IgD-negative memory B cell (primary cell): ENCODE data around the gene ALG9. TPM values are rescaled to one million over a fixed set of nuclear protein-coding genes. Genes with fewer than 3 reads are reported as not detected.
"Not testable (repeated sequence)": the region's sequence is repeated elsewhere in the genome, so short reads cannot be mapped to it uniquely, and the experiment has no call there.

ENCODE experiments used
- H3K27ac Mint-ChIP-seq, 3 donors: one replicate each; pipeline ENCODE4 v1.8.0; 2020 to 2022; ENCODE audit warnings: mild to moderate bottlenecking in 3 of 3, mixed read lengths in 3 of 3, moderate library complexity in 1 of 3
- H3K27me3 Mint-ChIP-seq: one replicate; pipeline ENCODE4 v1.8.0; 2021; ENCODE audit warnings: mixed read lengths
- H3K36me3 Mint-ChIP-seq: one replicate; pipeline ENCODE4 v1.8.0; 2020; ENCODE audit warnings: mild to moderate bottlenecking, mixed read lengths
- H3K4me1 Mint-ChIP-seq, 3 donors: one replicate each; pipeline ENCODE4 v1.8.0; 2020 to 2022; ENCODE audit warnings: mixed read lengths in 3 of 3, mild to moderate bottlenecking in 1 of 3
- H3K4me3 Mint-ChIP-seq, 4 donors: one replicate each; pipeline ENCODE4 v1.8.0; 2020 to 2022; ENCODE audit warnings: mild to moderate bottlenecking in 4 of 4, mixed read lengths in 4 of 4, moderate library complexity in 3 of 4
- H3K9me3 Mint-ChIP-seq, 3 donors: one replicate each; pipeline ENCODE4 v1.8.0; 2020 to 2021; ENCODE audit warnings: mixed read lengths in 3 of 3, mild to moderate bottlenecking in 1 of 3
- polyA plus RNA-seq: library from polyadenylated mRNA; unstranded; fragments of 300-500 nt; fragmentation: Illumina TruSeq; gene quantifications from one replicate; pipeline ENCODE4 v1.2.3, GENCODE V29; 2021

The ALG9 gene
- polyA plus RNA-seq, 1 donor from 2014 or later, result 13.6 TPM

GRCh38 chr11:111784311-111784710 is 87.1 kb downstream of the ALG9 start:
- not testable (repeated sequence) for H3K36me3 Mint-ChIP-seq, H3K4me1 Mint-ChIP-seq, H3K27me3 Mint-ChIP-seq, H3K9me3 Mint-ChIP-seq, H3K27ac Mint-ChIP-seq
- H3K4me3 Mint-ChIP-seq, result peak overlapping the region in 1 of 4 donors; percentile 49

GRCh38 chr11:111782109-111782741 is 89.2 kb downstream of the ALG9 start:
- peaks cover 2 to 7% (median 4%) of the 10 kb centered on the region in 3 donors for H3K4me1 Mint-ChIP-seq
- peaks cover 6% of the 10 kb centered on the region for H3K36me3 Mint-ChIP-seq
- H3K9me3 Mint-ChIP-seq, result no peaks in the 10 kb centered on the region
- H3K27me3 Mint-ChIP-seq, result no peaks in the 10 kb centered on the region
- H3K27ac Mint-ChIP-seq, result no peak overlapping the region
- no peak overlapping the region for H3K4me3 Mint-ChIP-seq

DNA sequence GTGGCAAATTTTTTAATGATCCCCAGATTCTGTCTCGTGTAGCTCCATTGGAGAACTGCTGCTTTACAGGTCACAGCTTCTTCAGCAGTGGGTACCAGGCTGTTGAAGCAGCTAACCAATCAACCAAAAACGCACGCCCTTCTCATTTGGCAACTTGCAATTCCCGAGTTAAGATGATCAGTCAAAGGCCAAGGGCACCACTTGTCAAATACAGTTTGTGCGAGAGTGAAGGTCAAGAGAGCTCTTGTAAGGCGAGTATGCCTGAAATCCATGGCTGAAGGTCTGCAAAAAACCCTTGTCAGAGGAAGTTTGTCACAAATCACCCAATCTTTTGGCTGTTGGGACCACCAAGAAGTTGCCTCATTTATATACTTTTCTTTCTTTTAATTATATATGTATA is 92.3 kb downstream of the ALG9 start:
- H3K9me3 Mint-ChIP-seq, result no peaks in the 10 kb centered on the region
- H3K4me1 Mint-ChIP-seq, result peaks cover 13 to 25% (median 17%) of the 10 kb centered on the region in 3 donors
- no peaks in the 10 kb centered on the region for H3K27me3 Mint-ChIP-seq
- no peak overlapping the region for H3K4me3 Mint-ChIP-seq
- H3K27ac Mint-ChIP-seq, result no peak overlapping the region
- H3K36me3 Mint-ChIP-seq, result no peaks in the 10 kb centered on the region

DNA sequence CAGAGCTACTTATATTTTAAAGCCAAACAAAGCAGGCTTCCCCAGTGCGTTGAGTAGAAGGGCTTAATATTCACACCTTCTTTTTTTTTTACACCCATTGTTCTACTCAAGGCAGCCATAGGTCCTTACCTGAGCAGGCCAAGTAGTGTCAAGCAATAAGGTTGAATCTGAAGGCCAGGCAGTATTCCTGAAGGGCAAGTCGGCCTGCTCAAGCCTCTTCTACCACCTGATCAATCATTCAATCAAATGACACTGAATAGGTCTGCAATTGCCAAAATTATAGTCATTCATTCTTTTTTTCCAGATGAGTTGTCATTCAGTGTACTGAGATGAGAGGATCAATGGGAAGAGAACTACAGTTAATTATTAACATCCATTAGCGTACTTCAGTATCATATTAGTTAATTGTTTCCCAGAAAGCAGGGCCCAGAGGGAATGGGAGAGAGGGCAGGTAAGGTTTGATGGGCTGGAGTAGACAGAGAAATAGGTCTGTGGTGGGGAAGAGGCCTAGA is 93.3 kb downstream of the ALG9 start:
- Mint-ChIP-seq H3K27me3 (no peaks in the 10 kb centered on the region), H3K4me3 (no peak overlapping the region), H3K9me3 (no peaks in the 10 kb centered on the region), H3K36me3 (no peaks in the 10 kb centered on the region), H3K4me1 (peaks cover 13 to 25% (median 17%) of the 10 kb centered on the region in 3 donors), H3K27ac (no peak overlapping the region)

DNA sequence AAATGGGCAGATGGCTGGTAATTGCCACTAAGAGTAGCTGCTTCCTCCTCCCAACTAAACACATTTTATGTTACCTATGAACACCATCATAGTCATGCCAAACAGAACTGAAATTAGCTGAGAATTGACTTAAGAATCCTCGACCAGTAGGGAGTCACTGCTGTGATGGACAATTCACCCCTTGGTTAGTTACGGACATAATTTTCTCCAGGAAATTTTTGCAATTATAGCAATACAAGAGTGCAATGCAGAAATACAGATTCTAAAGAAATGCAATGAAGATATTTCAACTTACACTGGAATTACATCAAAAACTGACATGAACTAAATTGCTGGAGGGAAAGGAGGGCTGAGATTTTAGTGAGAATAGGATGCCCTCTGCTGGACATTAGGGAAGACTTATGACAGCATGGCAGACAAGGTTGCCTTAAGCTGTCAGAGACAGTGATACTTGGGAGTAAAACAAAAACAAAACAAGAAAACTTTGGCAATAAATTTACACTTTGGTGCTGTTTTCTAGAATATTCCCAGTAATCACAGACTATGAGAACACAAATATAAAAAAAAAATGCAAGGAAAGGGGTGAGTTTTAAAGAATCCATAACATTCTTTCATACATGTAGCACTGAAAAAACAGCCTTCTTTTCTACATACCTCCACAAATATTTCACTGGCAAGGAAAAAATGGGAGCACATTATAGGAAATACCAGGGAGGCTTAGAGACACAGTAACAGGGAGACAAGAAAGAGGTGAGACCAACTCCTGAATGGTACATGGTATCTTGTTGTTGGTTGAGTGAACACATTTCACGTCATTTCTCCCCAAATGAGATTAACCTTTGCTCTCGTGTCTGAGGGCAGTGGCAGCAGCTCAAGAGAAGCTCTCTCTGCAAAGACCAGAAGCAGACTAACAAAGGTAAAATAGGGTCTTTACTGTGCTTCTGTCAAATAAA is 94.0 kb downstream of the ALG9 start:
- H3K9me3 Mint-ChIP-seq, result no peaks in the 10 kb centered on the region
- peak overlapping the region in 2 of 4 donors; percentile 30 to 59 for H3K4me3 Mint-ChIP-seq
- H3K27ac Mint-ChIP-seq, result peak overlapping the region; percentile 69 to 96 (median 94)
- no peaks in the 10 kb centered on the region for H3K36me3 Mint-ChIP-seq
- no peaks in the 10 kb centered on the region for H3K27me3 Mint-ChIP-seq
- H3K4me1 Mint-ChIP-seq, result peaks cover 13 to 25% (median 17%) of the 10 kb centered on the region in 3 donors

GRCh38 chr11:111776398-111777093 is 94.8 kb downstream of the ALG9 start:
- Mint-ChIP-seq H3K4me3 (peak overlapping the region; percentile 30 to 86 (median 73)), H3K27ac (peak overlapping the region; percentile 69 to 96 (median 94))

DNA sequence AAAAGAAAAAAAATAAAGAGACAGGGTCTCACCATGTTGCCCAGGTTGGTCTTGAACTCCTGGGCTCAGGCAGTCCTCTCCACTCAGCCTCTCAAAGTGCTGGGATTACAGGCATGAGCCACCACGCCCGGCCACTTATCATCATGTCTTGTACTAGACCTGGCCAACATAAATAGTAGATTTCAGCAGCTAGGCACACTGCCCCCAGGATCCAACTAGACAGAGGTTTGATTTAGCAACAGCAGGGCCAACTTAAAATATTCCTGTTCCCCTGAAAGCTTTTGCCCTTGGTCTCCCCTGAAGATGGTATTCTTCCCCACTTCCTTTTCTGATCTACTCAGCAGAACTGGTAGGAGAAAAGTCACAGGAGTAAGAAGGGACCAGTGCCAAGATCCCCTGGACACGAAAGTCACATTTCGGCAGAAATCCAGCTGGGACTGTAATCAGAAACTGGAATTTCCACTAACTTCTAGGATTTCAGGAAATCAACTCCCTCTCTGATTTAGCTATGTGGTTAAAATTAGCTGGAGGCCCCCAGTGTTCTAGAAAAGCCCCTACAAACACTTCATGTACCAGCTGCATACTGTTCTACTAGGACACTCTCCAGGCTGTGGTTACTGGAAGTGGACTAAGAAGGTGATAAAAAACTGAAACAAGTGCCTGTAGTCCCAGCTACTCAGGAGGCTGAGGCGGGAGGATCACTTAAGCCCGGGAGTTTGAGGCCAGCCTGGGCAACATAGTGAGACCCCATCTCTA is 96.2 kb downstream of the ALG9 start:
- Mint-ChIP-seq H3K27ac (peak overlapping the region in 1 of 3 donors; percentile 89), H3K36me3 (peaks cover 2% of the 10 kb centered on the region), H3K4me1 (peaks cover 13 to 25% (median 17%) of the 10 kb centered on the region in 3 donors), H3K27me3 (no peaks in the 10 kb centered on the region), H3K4me3 (peak overlapping the region in 1 of 4 donors; percentile 36), H3K9me3 (no peaks in the 10 kb centered on the region)

More at GRCh38 chr11:111776398-111777093, 94.8 kb downstream of the ALG9 start:
- H3K9me3 Mint-ChIP-seq, result no peaks in the 10 kb centered on the region
- no peaks in the 10 kb centered on the region for H3K36me3 Mint-ChIP-seq
- peaks cover 13 to 25% (median 17%) of the 10 kb centered on the region in 3 donors for H3K4me1 Mint-ChIP-seq
- no peaks in the 10 kb centered on the region for H3K27me3 Mint-ChIP-seq

GRCh38 chr11:111772535-111772934 is 98.8 kb downstream of the ALG9 start:
- Mint-ChIP-seq H3K27me3 (no peaks in the 10 kb centered on the region), H3K27ac (no peak overlapping the region), H3K36me3 (peaks cover 2% of the 10 kb centered on the region), H3K4me3 (no peak overlapping the region), H3K9me3 (no peaks in the 10 kb centered on the region), H3K4me1 (peaks cover 13 to 21% (median 17%) of the 10 kb centered on the region in 3 donors)

GRCh38 chr11:111771205-111771604 is 100.2 kb downstream of the ALG9 start:
- Mint-ChIP-seq H3K4me3 (peak overlapping the region in 1 of 4 donors; percentile 82), H3K4me1 (peaks cover 8 to 15% (median 8%) of the 10 kb centered on the region in 3 donors)
- H3K27ac Mint-ChIP-seq, H3K27me3 Mint-ChIP-seq, H3K9me3 Mint-ChIP-seq, H3K36me3 Mint-ChIP-seq: not testable (repeated sequence)

GRCh38 chr11:111770581-111771134 is 100.7 kb downstream of the ALG9 start:
- Mint-ChIP-seq H3K27ac (peak overlapping the region in 1 of 3 donors; percentile 39), H3K27me3 (no peaks in the 10 kb centered on the region), H3K36me3 (peaks cover 2% of the 10 kb centered on the region), H3K4me3 (peak overlapping the region in 1 of 4 donors; percentile 82), H3K4me1 (peaks cover 5 to 10% (median 8%) of the 10 kb centered on the region in 3 donors), H3K9me3 (no peaks in the 10 kb centered on the region)

DNA sequence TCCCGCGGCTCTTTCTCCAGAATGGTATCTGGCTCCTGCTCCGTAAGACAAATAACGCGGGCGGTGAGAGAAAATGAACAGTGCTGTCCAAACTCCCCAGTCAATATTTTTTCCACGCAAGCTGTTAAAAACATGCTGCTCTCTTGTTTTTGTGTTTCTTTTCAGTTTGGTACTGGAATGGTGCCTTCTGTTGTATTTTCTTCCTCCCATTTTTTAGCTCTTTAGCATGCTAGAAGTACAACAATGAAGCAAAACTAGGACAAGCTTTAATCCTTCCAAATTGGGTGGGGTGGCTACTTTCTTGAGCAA is 104.6 kb downstream of the ALG9 start:
- peak overlapping the region; percentile 89 to 100 (median 100) for H3K4me3 Mint-ChIP-seq
- H3K9me3 Mint-ChIP-seq, result no peaks in the 10 kb centered on the region

DNA sequence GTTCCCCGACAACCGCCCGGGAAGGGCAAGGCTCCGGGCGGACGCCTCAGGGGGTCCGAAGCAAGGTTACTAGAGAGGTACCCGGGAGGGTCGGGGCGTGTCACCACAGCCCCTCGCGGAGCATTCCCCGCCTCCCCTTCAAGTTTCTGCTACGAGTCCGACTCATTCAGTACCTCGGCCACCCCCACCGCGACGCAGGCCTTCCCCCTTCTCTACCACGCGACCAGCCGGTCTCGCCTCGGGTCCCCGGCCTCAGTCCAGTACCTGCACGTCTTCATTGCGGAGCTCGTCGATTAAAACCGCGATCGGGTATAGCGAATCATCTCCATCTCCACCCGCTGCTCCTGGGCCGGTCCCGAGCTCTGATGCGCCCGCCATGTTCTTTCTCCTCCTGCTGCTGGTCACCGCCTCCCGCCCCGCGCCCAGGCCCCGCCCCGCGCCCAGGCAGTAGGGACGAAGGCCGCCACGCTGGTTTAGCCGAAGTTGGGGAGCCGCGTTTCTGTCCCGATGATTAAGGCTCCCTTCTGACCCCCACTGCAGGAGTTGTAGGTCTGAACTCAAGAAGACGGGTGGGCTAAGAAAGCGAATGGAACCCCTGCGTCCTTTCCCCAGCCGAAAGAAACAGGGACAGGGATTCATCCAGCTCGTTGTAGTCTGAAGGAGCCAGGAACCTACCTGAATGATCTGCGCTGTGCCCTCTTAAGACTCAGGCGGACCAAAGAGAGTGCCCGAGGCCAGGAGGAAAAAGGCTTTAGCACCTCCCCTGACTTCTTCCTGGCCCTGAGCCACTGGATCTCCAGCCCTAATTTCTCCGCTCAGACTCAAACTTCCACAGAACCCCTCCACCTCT is 105.2 kb downstream of the ALG9 start, which contains the start of gene PPP2R1B:
Gene PPP2R1B, minus strand, starts transcription at position 406 of the 850 bp plus-strand sequence. Its CDS starts 28 bp downstream, at position 378.
- H3K4me1 Mint-ChIP-seq, result peaks cover 19 to 25% (median 24%) of the 10 kb centered on the region in 3 donors
- peak within 1 kb of the TSS; percentile 89 to 100 (median 100) for H3K4me3 Mint-ChIP-seq
- no peaks in the 10 kb centered on the region for H3K9me3 Mint-ChIP-seq
- peak within 1 kb of the TSS; percentile 77 to 96 (median 86) for H3K27ac Mint-ChIP-seq
- no peaks in the 10 kb centered on the region for H3K27me3 Mint-ChIP-seq
- H3K36me3 Mint-ChIP-seq, result peaks cover 2% of the 10 kb centered on the region

More for the DNA sequence above, 104.6 kb downstream of the ALG9 start:
- Mint-ChIP-seq H3K27me3 (no peaks in the 10 kb centered on the region), H3K4me1 (peaks cover 19 to 25% (median 23%) of the 10 kb centered on the region in 3 donors), H3K27ac (peak overlapping the region; percentile 77 to 96 (median 86)), H3K36me3 (peaks cover 2% of the 10 kb centered on the region)
